K562 (cell line): ENCODE measurements around the gene AFF1. TPM values are rescaled to one million over a fixed set of nuclear protein-coding genes. Genes with fewer than 3 reads are reported as not detected.

Source experiments
- ATAC-seq: fragments of 200-7000 bp; cut with Tn5 transposase; 3 replicates; pipeline ENCODE4 v1.9.1; 2020; ENCODE audit warnings: moderate library complexity
- BruUV-seq: library from RNA; stranded (reverse); fragments of 400-500 nt; replicated peaks from 2 replicates; lab custom pipeline; 2021; lab: Mats Ljungman, UMichigan
- CTCF ChIA-PET: fragments of 300-600 bp; formaldehyde crosslinking; extraction: SDS; loops from one replicate; lab custom pipeline; 2021; ENCODE audit warnings: low intra/inter-chr PET ratio; lab: Yijun Ruan, JAX
- POLR2A ChIA-PET: fragments of 300-600, 350-650 bp; sonication (Branson Sonifier 250); formaldehyde crosslinking; extraction: SDS; loops from one replicate; lab custom pipeline; 2021; ENCODE audit warnings: antibody characterized with exemption, inconsistent platforms; lab: Yijun Ruan, JAX
- DNase-seq, 4 experiments: peaks; one replicate each; pipeline versions ENCODE4 v3.0.0 to v3.0.0-alpha.2; 2011 to 2018; ENCODE audit warnings: low spot score in 3 of 4, mixed read lengths in 3 of 4; ENCODE audit errors: extremely low read depth in 1 of 4
- FAIRE-seq: peaks from 2 replicates; lab custom pipeline; 2011; peaks lifted over from hg19 to GRCh38; lab: Jason Lieb, UNC
- H2AFZ ChIP-seq: 2 replicates; pipeline ENCODE4 v1.6.0; 2011; ENCODE audit warnings: low read depth, low read length, control low read depth, inconsistent platforms
- H3K27ac ChIP-seq: fragments of 200-600 bp; 3 replicates; pipeline ENCODE4 v1.8.0; 2011; ENCODE audit warnings: low read depth, mild to moderate bottlenecking, control low read depth, inconsistent platforms, low read length, moderate library complexity, mixed read lengths; ENCODE audit errors: extremely low read depth
- H3K27me3 ChIP-seq, 2 experiments: fragments of 300-600 bp in 1 of 2; 2 replicates in 1 of 2; 3 replicates in 1 of 2; pipeline versions ENCODE4 v1.6.0 to v1.8.0; 2011; ENCODE audit warnings: inconsistent platforms in 2 of 2, low read length in 2 of 2, mild to moderate bottlenecking in 1 of 2, mixed read lengths in 1 of 2, moderate library complexity in 1 of 2; ENCODE audit not compliant: control insufficient read depth in 2 of 2, insufficient read depth in 2 of 2
- H3K36me3 ChIP-seq: fragments of 300-600 bp; 3 replicates; pipeline ENCODE4 v1.8.0; 2011; ENCODE audit warnings: mild to moderate bottlenecking, low read length, inconsistent platforms; ENCODE audit not compliant: control insufficient read depth, insufficient read depth
- H3K4me1 ChIP-seq, 2 experiments: fragments of 200-600 bp in 1 of 2; replicated peaks in 1 of 2; 2 replicates in 1 of 2; 3 replicates in 1 of 2; pipeline versions ENCODE4 v1.5.1 to v1.8.0; 2011; ENCODE audit warnings: inconsistent platforms in 2 of 2, low read length in 2 of 2, mild to moderate bottlenecking in 1 of 2, mixed read lengths in 1 of 2, moderate library complexity in 1 of 2; ENCODE audit not compliant: control insufficient read depth in 2 of 2, insufficient read depth in 2 of 2
- H3K4me2 ChIP-seq: 2 replicates; pipeline ENCODE4 v1.6.1; 2011; ENCODE audit warnings: low read length, control low read depth, inconsistent platforms, mixed read lengths; ENCODE audit not compliant: insufficient read depth
- H3K4me3 ChIP-seq: fragments of 200-600 bp; sonication (generic), shearing (Covaris generic); 2 replicates; pipeline ENCODE4 v1.5.1; 2016; ENCODE audit warnings: control low read depth, inconsistent platforms
- H3K79me2 ChIP-seq: fragments of 200-600 bp; 3 replicates; pipeline ENCODE4 v1.8.0; 2011; ENCODE audit warnings: low read length, inconsistent platforms; ENCODE audit not compliant: control insufficient read depth, insufficient read depth
- H3K9ac ChIP-seq, 2 experiments: 2 replicates each; pipeline versions ENCODE4 v1.6.0 to v1.6.1; 2011; ENCODE audit warnings: low read depth in 2 of 2, low read length in 2 of 2, control low read depth in 1 of 2, inconsistent platforms in 1 of 2, mild to moderate bottlenecking in 1 of 2, mixed read lengths in 1 of 2; ENCODE audit not compliant: insufficient read depth in 1 of 2
- H3K9me1 ChIP-seq: one replicate; pipeline ENCODE4 v1.6.0; 2011; ENCODE audit warnings: inconsistent platforms, mild to moderate bottlenecking, low read length, moderate library complexity; ENCODE audit not compliant: control insufficient read depth, insufficient read depth
- H3K9me3 ChIP-seq: replicated peaks from 2 replicates; pipeline ENCODE4 v1.5.1; 2011; ENCODE audit warnings: low read depth, low read length, inconsistent platforms; ENCODE audit not compliant: control insufficient read depth, insufficient read depth
- H4K20me1 ChIP-seq: replicated peaks from 2 replicates; pipeline ENCODE4 v1.6.1; 2011; ENCODE audit warnings: low read length, inconsistent platforms, mixed read lengths; ENCODE audit not compliant: control insufficient read depth, insufficient read depth
- BMI1 ChIP-seq: fragments of 150-350 bp; IDR thresholded peaks from 2 replicates; pipeline ENCODE4 v1.6.1; 2014; ENCODE audit warnings: low read length
- HNRNPH1 ChIP-seq: fragments of 200-400 bp; formaldehyde crosslinking; optimal IDR thresholded peaks from 2 replicates; pipeline ENCODE3; 2017; ENCODE audit warnings: low read depth, mild to moderate bottlenecking, low read length, moderate library complexity
- MYNN ChIP-seq, 2 experiments: sonication (generic); formaldehyde crosslinking in 1 of 2; IDR thresholded peaks; 2 replicates each; pipeline versions ENCODE4 v1.5.0 to v1.6.1; 2016 to 2020; ENCODE audit warnings: antibody characterized with exemption in 1 of 2, missing genetic modification reagents in 1 of 2
- NFIC ChIP-seq: fragments of 450-650 bp; IDR thresholded peaks from 2 replicates; pipeline ENCODE4 v1.6.1; 2017; ENCODE audit warnings: mild to moderate bottlenecking, inconsistent platforms
- RNF219 ChIP-seq: fragments of 250-450 bp; sonication (Bioruptor Pico); IDR thresholded peaks from 2 replicates; pipeline ENCODE4 v1.5.0; 2022; ENCODE audit warnings: mild to moderate bottlenecking
- TBP ChIP-seq: optimal IDR thresholded peaks from 2 replicates; pipeline ENCODE3; 2011; ENCODE audit warnings: low read depth, low read length, improper control_type of control experiment
- ZNF785 ChIP-seq: fragments of 250-450 bp; sonication (Bioruptor Pico); IDR thresholded peaks from 2 replicates; pipeline ENCODE4 v1.4.0; 2020; ENCODE audit warnings: mild to moderate bottlenecking
- WGBS: fragments of 100-300 bp; shearing (Covaris generic); methylation state at CpG from one replicate; pipeline ENCODE4 v1.1.6; 2016; ENCODE audit warnings: low coverage, mixed read lengths; ENCODE audit not compliant: insufficient coverage; ENCODE audit errors: missing lambda C conversion rate; 5-methylcytosine and 5-hydroxymethylcytosine counted together
- in situ Hi-C: fragments of 300-500 bp; cut with MboI; formaldehyde crosslinking; loops from 4 replicates; pipeline ENCODE4 v1.15.0; 2018; ENCODE audit warnings: inconsistent platforms, mixed read lengths
- intact Hi-C: fragments of 100-400 bp; cut with micrococcal nuclease; formaldehyde crosslinking; loops from 2 replicates; pipeline ENCODE4 v1.14.2; 2022
- polyA plus RNA-seq, 8 experiments: library from polyadenylated mRNA; depleted of rRNA in 4 of 8; stranded (reverse) in 5 of 8; unstranded in 3 of 8; fragments of >200 nt; fragmentation: Nextera tagmentation in 2 of 8; fragmentation: Illumina TruSeq in 1 of 8; extraction: Ambion mirVana in 2 of 8; extraction: Trizol in 1 of 8; gene quantifications; 2 replicates each; pipeline versions ENCODE4 v1.2.1 to v1.2.3, GENCODE V29; 2011 to 2014; ENCODE audit warnings: inconsistent platforms in 1 of 8, missing spikeins in 1 of 8
- total RNA-seq, 7 experiments: library from RNA; depleted of rRNA in 6 of 7; stranded (reverse); fragments of >200 nt in 6 of 7; fragmentation: Illumina TruSeq in 2 of 7; extraction: Trizol in 2 of 7; gene quantifications; 2 replicates each; pipeline versions ENCODE4 v1.2.1 to v1.2.3, GENCODE V29; 2011 to 2021; ENCODE audit warnings: low replicate concordance in 1 of 7
- TF ChIP-seq, protein P1 (sequence below): fragments of 450-650 bp; IDR thresholded peaks from 2 replicates; pipeline ENCODE4 v1.6.1; 2016; ENCODE audit warnings: low read depth, mild to moderate bottlenecking, moderate library complexity
- TF ChIP-seq, protein P2 (sequence below): fragments of 250-450 bp; sonication (Bioruptor Pico); IDR thresholded peaks from 2 replicates; pipeline ENCODE4 v1.5.0; 2020; ENCODE audit warnings: mild to moderate bottlenecking
- TF ChIP-seq, protein P3 (sequence below), 2 experiments: fragments of 450-650 bp; IDR thresholded peaks; 2 replicates each; pipeline ENCODE4 v1.6.1; 2016

The AFF1 gene
- total and polyA plus RNA-seq, 9 of the 15 experiments (the other 6 are each of a cell fraction or from before 2014, with no cell fraction given), result 4.1 to 47.5 (median 17.2) TPM

- H3K4me1 ChIP-seq, result no peaks in the 10 kb centered on the region; a peak in 1 of 5 replicates
- no peak for TF ChIP-seq TBP
- TF ChIP-seq MYNN (IDR thresholded peaks at IDR 0.05), result no peak
- TF ChIP-seq MYNN (CRISPR knock-in tag; IDR thresholded peaks at IDR 0.05), result no peak
- TF ChIP-seq, protein P1, sequence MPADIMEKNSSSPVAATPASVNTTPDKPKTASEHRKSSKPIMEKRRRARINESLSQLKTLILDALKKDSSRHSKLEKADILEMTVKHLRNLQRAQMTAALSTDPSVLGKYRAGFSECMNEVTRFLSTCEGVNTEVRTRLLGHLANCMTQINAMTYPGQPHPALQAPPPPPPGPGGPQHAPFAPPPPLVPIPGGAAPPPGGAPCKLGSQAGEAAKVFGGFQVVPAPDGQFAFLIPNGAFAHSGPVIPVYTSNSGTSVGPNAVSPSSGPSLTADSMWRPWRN, result no peak
- TF ChIP-seq HNRNPH1, result no peak
- TF ChIP-seq, protein P2, sequence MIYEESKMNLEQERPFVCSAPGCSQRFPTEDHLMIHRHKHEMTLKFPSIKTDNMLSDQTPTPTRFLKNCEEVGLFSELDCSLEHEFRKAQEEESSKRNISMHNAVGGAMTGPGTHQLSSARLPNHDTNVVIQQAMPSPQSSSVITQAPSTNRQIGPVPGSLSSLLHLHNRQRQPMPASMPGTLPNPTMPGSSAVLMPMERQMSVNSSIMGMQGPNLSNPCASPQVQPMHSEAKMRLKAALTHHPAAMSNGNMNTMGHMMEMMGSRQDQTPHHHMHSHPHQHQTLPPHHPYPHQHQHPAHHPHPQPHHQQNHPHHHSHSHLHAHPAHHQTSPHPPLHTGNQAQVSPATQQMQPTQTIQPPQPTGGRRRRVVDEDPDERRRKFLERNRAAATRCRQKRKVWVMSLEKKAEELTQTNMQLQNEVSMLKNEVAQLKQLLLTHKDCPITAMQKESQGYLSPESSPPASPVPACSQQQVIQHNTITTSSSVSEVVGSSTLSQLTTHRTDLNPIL (CRISPR knock-in tag), result no peak
- TF ChIP-seq NFIC, result no peak
- TF ChIP-seq, protein P3, sequence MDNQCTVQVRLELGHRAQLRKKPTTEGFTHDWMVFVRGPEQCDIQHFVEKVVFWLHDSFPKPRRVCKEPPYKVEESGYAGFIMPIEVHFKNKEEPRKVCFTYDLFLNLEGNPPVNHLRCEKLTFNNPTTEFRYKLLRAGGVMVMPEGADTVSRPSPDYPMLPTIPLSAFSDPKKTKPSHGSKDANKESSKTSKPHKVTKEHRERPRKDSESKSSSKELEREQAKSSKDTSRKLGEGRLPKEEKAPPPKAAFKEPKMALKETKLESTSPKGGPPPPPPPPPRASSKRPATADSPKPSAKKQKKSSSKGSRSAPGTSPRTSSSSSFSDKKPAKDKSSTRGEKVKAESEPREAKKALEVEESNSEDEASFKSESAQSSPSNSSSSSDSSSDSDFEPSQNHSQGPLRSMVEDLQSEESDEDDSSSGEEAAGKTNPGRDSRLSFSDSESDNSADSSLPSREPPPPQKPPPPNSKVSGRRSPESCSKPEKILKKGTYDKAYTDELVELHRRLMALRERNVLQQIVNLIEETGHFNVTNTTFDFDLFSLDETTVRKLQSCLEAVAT (IDR thresholded peaks at IDR 0.05), result no peak
- no peak for TF ChIP-seq RNF219 (CRISPR knock-in tag)
- TF ChIP-seq ZNF785 (CRISPR knock-in tag), result no peak
- no peak for TF ChIP-seq BMI1
- in situ Hi-C loops (no loop called here), intact Hi-C loops (no loop called here)
- DNase-seq (no peak), FAIRE-seq (no peak), ATAC-seq (no peak)
- H3K9me1 ChIP-seq, result no peaks in the 10 kb centered on the region
- ChIA-PET CTCF (no interaction called here), POLR2A (no interaction called here)
- H3K27ac ChIP-seq, result no peak overlapping the region
- peaks cover 5% of the 10 kb centered on the region; the same call in 2 of the 3 replicates for H3K36me3 ChIP-seq
- no peaks in the 10 kb centered on the region for H3K27me3 ChIP-seq
- H4K20me1 ChIP-seq, result no peaks in the 10 kb centered on the region
- no peaks in the 10 kb centered on the region for H3K9me3 ChIP-seq
- H3K4me3 ChIP-seq, result no peak overlapping the region
- no peak overlapping the region for H2AFZ ChIP-seq
- no peak overlapping the region for H3K4me2 ChIP-seq
- 0 out of 3 replicates have a peak, but pooled peaks cover 2% of the 10 kb centered on the region for H3K79me2 ChIP-seq
- no peak overlapping the region for H3K9ac ChIP-seq
- WGBS, result 93% methylated on average over 2 of the region's 2 CpGs
- BruUV-seq, result no TSS peak
These were observed 246.0 kb downstream of the AFF1 start for GRCh38 chr4:87180767-87181166.
